SH-SY5Y (cell line): ENCODE results near the gene BPIFA1.

Experiments used
- GATA2 ChIP-seq: IDR thresholded peaks from 2 replicates; pipeline ENCODE4 v1.6.1; 2011; ENCODE audit warnings: mild to moderate bottlenecking, low read depth, low read length
- GATA3 ChIP-seq: IDR thresholded peaks from 2 replicates; pipeline ENCODE4 v1.6.1; 2011; ENCODE audit warnings: low read depth, mild to moderate bottlenecking, low read length, moderate library complexity

- no peak for TF ChIP-seq GATA2
- no peak for TF ChIP-seq GATA3
Observed at GRCh38 chr20:33249456-33249855, 13.7 kb downstream of the BPIFA1 start.
